Vagina (tissue), 2 donors: Measurements from ENCODE around the gene PHTF2.

Experiments used
- POLR2AphosphoS5 ChIP-seq, 2 donors: sonication (generic); formaldehyde crosslinking; IDR thresholded peaks; one replicate each; pipeline ENCODE4 v1.9.0; 2017; ENCODE audit warnings: antibody characterized with exemption in 2 of 2, mild to moderate bottlenecking in 2 of 2, low read depth in 1 of 2; ENCODE audit not compliant: insufficient read depth in 1 of 2
- TF ChIP-seq, protein P1 (sequence below), 3 experiments: fragments of 450-650 bp in 2 of 3; fragments of 200-600 bp in 1 of 3; sonication (generic) in 1 of 3; IDR thresholded peaks; one replicate each; pipeline ENCODE4 v1.5.1; 2017 to 2019; ENCODE audit warnings: antibody characterized with exemption in 3 of 3, mild to moderate bottlenecking in 2 of 3, moderate library complexity in 2 of 3

DNA sequence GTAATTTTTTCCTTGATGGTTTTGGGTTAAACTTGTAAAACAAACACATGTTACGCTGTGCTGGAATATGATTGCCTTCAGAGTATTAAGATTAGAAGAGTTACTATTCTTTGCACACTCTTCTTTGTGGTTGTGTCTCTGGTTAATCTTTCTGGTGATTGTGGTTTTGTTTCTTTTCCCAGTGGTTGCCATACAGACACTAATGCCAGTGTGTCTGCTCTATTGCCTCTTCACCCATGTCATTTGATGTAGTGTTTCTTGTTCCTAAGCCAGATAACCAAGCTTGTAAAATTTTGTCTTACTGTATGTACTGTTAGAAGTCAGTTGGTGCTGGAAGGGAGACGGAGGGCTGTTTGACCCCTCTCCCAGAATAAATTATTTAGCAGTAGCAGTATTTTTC lies 124.8 kb downstream of the PHTF2 start:
- TF ChIP-seq, protein P1, sequence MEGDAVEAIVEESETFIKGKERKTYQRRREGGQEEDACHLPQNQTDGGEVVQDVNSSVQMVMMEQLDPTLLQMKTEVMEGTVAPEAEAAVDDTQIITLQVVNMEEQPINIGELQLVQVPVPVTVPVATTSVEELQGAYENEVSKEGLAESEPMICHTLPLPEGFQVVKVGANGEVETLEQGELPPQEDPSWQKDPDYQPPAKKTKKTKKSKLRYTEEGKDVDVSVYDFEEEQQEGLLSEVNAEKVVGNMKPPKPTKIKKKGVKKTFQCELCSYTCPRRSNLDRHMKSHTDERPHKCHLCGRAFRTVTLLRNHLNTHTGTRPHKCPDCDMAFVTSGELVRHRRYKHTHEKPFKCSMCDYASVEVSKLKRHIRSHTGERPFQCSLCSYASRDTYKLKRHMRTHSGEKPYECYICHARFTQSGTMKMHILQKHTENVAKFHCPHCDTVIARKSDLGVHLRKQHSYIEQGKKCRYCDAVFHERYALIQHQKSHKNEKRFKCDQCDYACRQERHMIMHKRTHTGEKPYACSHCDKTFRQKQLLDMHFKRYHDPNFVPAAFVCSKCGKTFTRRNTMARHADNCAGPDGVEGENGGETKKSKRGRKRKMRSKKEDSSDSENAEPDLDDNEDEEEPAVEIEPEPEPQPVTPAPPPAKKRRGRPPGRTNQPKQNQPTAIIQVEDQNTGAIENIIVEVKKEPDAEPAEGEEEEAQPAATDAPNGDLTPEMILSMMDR (IDR thresholded peaks at IDR 0.05) = no peak
- TF ChIP-seq POLR2AphosphoS5 (IDR thresholded peaks at IDR 0.05; ENCODE audit: insufficient read depth in 1 of 2, low read depth in 1 of 2) = no peak
